ENCODE data around the gene TDRD7. TPM values are rescaled to one million over a fixed set of nuclear protein-coding genes. Genes with fewer than 3 reads are reported as not detected.

The TDRD7 gene
- total and polyA plus RNA-seq, 9 of the 15 experiments (the other 6 are each of a cell fraction or from before 2014, with no cell fraction given): 2.2 to 7.7 (median 5.2) TPM

DNA sequence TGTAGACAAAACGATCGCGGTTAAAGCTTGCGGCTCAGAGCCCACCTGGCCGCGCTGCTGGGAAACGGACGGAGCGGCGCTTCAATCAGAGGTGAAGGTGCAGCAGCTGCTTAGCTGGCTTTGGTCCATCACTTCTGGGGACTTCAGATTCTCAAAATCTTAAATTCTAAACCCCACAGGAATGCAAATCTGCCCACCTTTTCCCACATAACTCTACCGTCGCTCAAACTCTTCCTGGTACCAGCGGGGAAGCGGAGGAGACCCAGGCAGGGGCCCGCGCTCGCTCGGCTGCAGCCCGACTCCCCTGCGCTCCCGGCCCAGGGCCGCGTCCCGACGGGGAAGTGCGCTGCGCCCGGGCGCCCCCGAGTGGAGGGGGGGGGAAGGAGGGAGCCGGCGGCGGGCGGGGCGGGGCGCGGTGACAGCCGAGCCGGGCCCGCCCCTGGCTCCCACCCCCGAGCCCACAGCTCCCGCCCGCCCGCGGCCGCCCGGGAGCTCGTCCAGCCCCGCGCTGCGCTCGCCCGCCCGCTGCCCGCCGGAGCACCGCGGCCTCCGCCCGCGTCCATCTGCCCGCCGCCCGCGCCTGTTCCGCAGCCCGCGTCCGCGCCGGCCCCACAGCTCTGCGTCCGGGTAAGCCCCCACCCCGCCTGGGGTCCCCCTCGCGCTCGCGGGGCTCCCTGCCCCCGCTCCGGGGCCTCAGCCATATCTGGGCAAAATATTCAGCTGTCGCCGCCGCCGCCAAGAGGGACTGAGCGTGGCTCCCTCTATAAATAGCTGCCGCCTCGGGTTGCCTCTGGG, 89.5 kb downstream of the TDRD7 start, which contains the start of gene TMOD1 (continued):
- peak; percentile 96 for TF ChIP-seq PRDM10 (IDR thresholded peaks at IDR 0.05; ENCODE audit: partially characterized antibody)
- TF ChIP-seq JUND (IDR thresholded peaks at IDR 0.05; ENCODE audit: borderline replicate concordance, low read depth, low read length): 0 out of 2 replicates have a peak, but pooled peaks have one; percentile 13
- TF ChIP-seq JUND (tag; IDR thresholded peaks at IDR 0.05; ENCODE audit: borderline replicate concordance, low read depth, low read length): no peak
- TF ChIP-seq JUNB (CRISPR knock-in tag; conservative IDR thresholded peaks at IDR 0.05): no peak
- TF ChIP-seq, protein P1, sequence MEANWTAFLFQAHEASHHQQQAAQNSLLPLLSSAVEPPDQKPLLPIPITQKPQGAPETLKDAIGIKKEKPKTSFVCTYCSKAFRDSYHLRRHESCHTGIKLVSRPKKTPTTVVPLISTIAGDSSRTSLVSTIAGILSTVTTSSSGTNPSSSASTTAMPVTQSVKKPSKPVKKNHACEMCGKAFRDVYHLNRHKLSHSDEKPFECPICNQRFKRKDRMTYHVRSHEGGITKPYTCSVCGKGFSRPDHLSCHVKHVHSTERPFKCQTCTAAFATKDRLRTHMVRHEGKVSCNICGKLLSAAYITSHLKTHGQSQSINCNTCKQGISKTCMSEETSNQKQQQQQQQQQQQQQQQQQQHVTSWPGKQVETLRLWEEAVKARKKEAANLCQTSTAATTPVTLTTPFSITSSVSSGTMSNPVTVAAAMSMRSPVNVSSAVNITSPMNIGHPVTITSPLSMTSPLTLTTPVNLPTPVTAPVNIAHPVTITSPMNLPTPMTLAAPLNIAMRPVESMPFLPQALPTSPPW (CRISPR knock-in tag; IDR thresholded peaks at IDR 0.05): peak; percentile 98
- 0 out of 4 replicates have a peak, but pooled peaks of 1 of the 2 experiments have one; percentile 37 for TF ChIP-seq SIN3A (IDR thresholded peaks at IDR 0.05; ENCODE audit: borderline replicate concordance in 2 of 2, control insufficient read depth in 1 of 2, low read depth in 2 of 2, low read length in 2 of 2)
- TF ChIP-seq XRCC5 (IDR thresholded peaks at IDR 0.05; ENCODE audit: low read depth, low read length): 0 out of 2 replicates have a peak, but pooled peaks have one; percentile 23
- TF ChIP-seq SMAD4 (CRISPR knock-in tag; conservative IDR thresholded peaks at IDR 0.05): peak; percentile 61; the same call in 1 of the 2 replicates
- peak; percentile 8 to 40; a peak in 2 of 4 replicates for TF ChIP-seq RCOR1 (IDR thresholded peaks at IDR 0.05; ENCODE audit: borderline replicate concordance in 1 of 2, low read depth in 2 of 2, low read length in 2 of 2)
- TF ChIP-seq RUNX1 (IDR thresholded peaks at IDR 0.05; ENCODE audit: low read depth): no peak
- TF ChIP-seq PHF8 (IDR thresholded peaks at IDR 0.05; ENCODE audit: borderline replicate concordance, low read length): peak; percentile 46; the same call in 1 of the 2 replicates
- TF ChIP-seq ZNF444 (CRISPR knock-in tag; IDR thresholded peaks at IDR 0.05): no peak
- no peak for TF ChIP-seq ZNF354B (CRISPR knock-in tag; IDR thresholded peaks at IDR 0.05)
- peak; percentile 8 to 63; a peak in 1 of 4 replicates for TF ChIP-seq UBTF (IDR thresholded peaks at IDR 0.05; ENCODE audit: borderline replicate concordance in 1 of 2, low read depth in 2 of 2, low read length in 2 of 2)
- no peak for TF ChIP-seq ARID2 (IDR thresholded peaks at IDR 0.05)
- peak; percentile 50; the same call in 1 of the 2 replicates for TF ChIP-seq CBFA2T3 (IDR thresholded peaks at IDR 0.05)

All from K562 (cell line).